Bronchial epithelial cell (primary cell): ENCODE measurements around the gene SLC22A6. TPM values are rescaled to one million over a fixed set of nuclear protein-coding genes. Genes with fewer than 3 reads are reported as not detected.
"Not testable (repeated sequence)": the region's sequence is repeated elsewhere in the genome, so short reads cannot be mapped to it uniquely, and the experiment has no call there.

Experiments
- DNase-seq: peaks from one replicate; pipeline ENCODE4 v3.0.0-alpha.2; 2010; ENCODE audit warnings: low read depth
- FAIRE-seq: peaks from 2 replicates; lab custom pipeline; 2011; peaks lifted over from hg19 to GRCh38; lab: Jason Lieb, UNC
- H3K27me3 ChIP-seq: 2 replicates; pipeline ENCODE4 v1.5.1; 2011; ENCODE audit warnings: low read length; ENCODE audit not compliant: control insufficient read depth, insufficient read depth
- H3K36me3 ChIP-seq: 2 replicates; pipeline ENCODE4 v1.5.1; 2011; ENCODE audit warnings: low read length; ENCODE audit not compliant: control insufficient read depth, insufficient read depth
- H3K4me3 ChIP-seq: 2 replicates; pipeline ENCODE4 v1.5.1; 2011; ENCODE audit warnings: mild to moderate bottlenecking, low read depth, low read length, control low read depth
- CTCF ChIP-seq: IDR thresholded peaks from 2 replicates; pipeline ENCODE4 v1.5.1; 2011; ENCODE audit warnings: mild to moderate bottlenecking, moderate library complexity, low read length, control low read depth, inconsistent platforms; ENCODE audit not compliant: insufficient read depth, severe bottlenecking
- total RNA-seq: library from RNA; depleted of rRNA; stranded (reverse); fragments of >200 nt; gene quantifications from 2 replicates; pipeline ENCODE4 v1.2.1, GENCODE V29; 2014

SLC22A6 gene
- total RNA-seq, 1 donor from 2014 or later = not detected

GRCh38 chr11:62957147-62957546 lies 27.6 kb downstream of the SLC22A6 start:
- TF ChIP-seq CTCF = no peak
- H3K36me3 ChIP-seq = no peaks in the 10 kb centered on the region
- FAIRE-seq (peak; percentile 68), DNase-seq (no peak)
- H3K4me3 ChIP-seq = no peak overlapping the region
- no peaks in the 10 kb centered on the region for H3K27me3 ChIP-seq

DNA sequence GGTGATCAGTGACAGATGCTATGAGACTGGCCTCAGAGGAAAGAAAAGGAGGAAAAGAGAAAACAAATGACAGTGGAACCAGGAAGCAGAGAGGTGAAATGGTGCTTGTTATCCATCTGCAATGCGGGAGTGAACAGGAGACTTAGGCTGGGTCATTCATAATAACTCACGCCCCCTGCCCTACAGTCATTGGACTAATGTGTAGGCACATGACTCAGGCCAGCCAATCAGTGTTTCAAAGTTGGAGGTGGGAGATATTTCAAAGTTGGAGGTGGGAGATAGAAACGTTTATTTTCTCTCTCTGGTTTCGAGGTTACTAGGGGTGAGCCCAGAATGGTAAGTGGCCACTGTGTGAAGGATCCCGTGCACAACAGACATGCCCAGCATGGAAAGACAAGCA lies 30.3 kb downstream of the SLC22A6 start:
- DNase-seq = no peak
- no peaks in the 10 kb centered on the region for H3K27me3 ChIP-seq
- H3K36me3 ChIP-seq = no peaks in the 10 kb centered on the region
- no peak overlapping the region for H3K4me3 ChIP-seq
- FAIRE-seq = no peak
- TF ChIP-seq CTCF = no peak

DNA sequence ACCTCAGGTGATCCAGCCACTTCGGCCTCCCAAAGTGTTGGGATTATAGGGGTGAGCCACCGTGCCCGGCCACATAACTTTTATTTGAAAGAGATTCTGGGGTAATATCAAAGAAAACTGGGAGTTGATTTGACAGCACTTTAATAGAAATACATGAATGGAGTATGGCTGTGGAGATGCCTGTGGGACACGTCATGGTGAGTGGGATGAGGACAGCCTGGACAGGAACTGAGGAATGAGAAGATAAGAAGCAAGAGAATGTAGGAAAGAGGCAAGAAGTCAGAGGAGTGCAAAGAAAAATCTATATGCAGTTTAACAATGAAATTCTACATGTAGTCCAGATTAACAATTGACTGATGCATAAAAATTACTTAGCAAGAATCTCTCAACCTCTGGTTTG lies 31.0 kb downstream of the SLC22A6 start:
- no peaks in the 10 kb centered on the region for H3K27me3 ChIP-seq

GRCh38 chr11:62948765-62949320 lies 35.9 kb downstream of the SLC22A6 start:
- Histone ChIP-seq H3K4me3 (no peak overlapping the region), H3K36me3 (no peaks in the 10 kb centered on the region), H3K27me3 (no peaks in the 10 kb centered on the region)
- FAIRE-seq = no peak
- DNase-seq = no peak
- TF ChIP-seq CTCF = no peak

More for the DNA sequence above, 31.0 kb downstream of the SLC22A6 start:
- H3K4me3 ChIP-seq = no peak overlapping the region
- TF ChIP-seq CTCF = no peak
- FAIRE-seq (no peak), DNase-seq (no peak)
- no peaks in the 10 kb centered on the region for H3K36me3 ChIP-seq

- not testable (repeated sequence) for H3K27me3 ChIP-seq, DNase-seq, H3K36me3 ChIP-seq, FAIRE-seq, H3K4me3 ChIP-seq
Observed at GRCh38 chr11:62945538-62945937, 39.2 kb downstream of the SLC22A6 start.

- H3K4me3 ChIP-seq, H3K36me3 ChIP-seq, H3K27me3 ChIP-seq, DNase-seq, FAIRE-seq: not testable (repeated sequence)
Observed at GRCh38 chr11:62937528-62937927, 47.2 kb downstream of the SLC22A6 start.

DNA sequence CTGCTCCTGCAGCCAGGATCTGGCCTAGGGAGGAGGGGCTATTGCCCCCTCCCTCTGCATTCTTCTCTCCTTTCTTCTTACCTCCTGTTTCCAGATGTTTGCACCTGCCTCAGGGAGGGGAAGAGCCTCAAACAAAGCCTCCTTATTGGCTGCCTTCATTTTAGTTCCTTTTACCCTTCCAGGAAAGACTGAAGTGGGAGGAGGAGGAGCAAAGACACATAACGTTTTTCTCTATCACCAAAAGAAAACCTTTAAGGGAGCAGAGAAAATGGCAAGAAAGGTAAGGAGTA lies 50.3 kb downstream of the SLC22A6 start:
- no peak for TF ChIP-seq CTCF

More for the DNA sequence above, 50.3 kb downstream of the SLC22A6 start:
- Histone ChIP-seq H3K27me3 (no peaks in the 10 kb centered on the region), H3K4me3 (no peak overlapping the region), H3K36me3 (no peaks in the 10 kb centered on the region)
- DNase-seq = no peak
- FAIRE-seq = no peak
